ENCODE measurements around the gene ASIP.

DNA sequence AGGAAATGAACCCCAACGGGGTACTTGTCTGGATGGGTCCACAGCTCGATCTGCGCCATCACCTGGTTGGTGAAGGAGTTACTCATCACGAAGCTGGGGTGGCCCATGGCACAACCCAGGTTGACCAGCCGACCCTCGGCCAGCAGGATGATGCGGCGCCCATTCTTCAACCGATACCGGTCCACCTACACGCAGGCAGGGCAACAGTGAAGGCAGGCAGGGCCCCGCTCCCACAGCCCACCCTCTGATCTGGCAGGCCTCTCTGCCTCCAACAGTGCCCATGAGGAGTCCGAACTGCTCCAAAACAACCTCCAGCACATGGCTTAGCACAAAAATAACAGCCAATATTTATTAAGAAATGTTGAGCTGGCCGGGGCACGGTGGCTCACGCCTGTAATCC lies 44.2 kb downstream of the ASIP start:
- TF ChIP-seq, protein P1, sequence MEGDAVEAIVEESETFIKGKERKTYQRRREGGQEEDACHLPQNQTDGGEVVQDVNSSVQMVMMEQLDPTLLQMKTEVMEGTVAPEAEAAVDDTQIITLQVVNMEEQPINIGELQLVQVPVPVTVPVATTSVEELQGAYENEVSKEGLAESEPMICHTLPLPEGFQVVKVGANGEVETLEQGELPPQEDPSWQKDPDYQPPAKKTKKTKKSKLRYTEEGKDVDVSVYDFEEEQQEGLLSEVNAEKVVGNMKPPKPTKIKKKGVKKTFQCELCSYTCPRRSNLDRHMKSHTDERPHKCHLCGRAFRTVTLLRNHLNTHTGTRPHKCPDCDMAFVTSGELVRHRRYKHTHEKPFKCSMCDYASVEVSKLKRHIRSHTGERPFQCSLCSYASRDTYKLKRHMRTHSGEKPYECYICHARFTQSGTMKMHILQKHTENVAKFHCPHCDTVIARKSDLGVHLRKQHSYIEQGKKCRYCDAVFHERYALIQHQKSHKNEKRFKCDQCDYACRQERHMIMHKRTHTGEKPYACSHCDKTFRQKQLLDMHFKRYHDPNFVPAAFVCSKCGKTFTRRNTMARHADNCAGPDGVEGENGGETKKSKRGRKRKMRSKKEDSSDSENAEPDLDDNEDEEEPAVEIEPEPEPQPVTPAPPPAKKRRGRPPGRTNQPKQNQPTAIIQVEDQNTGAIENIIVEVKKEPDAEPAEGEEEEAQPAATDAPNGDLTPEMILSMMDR (IDR thresholded peaks at IDR 0.05) = no peak
- TF ChIP-seq POLR2A (IDR thresholded peaks at IDR 0.05) = no peak

All from Peyer's patch (tissue), 4 donors.